HS-5 (cell line): ENCODE measurements around the gene BAZ1B.
"Not testable (repeated sequence)": the region's sequence is repeated elsewhere in the genome, so short reads cannot be mapped to it uniquely, and the experiment has no call there.

Experiments used
- DNase-seq: peaks from one replicate; pipeline ENCODE4 v3.0.0-alpha.2; 2012; ENCODE audit warnings: low read depth

The BAZ1B gene

GRCh38 chr7:73446682-73447081 is 75.4 kb downstream of the BAZ1B start:
- DNase-seq = no peak

GRCh38 chr7:73443548-73444255 is 78.4 kb downstream of the BAZ1B start:
- DNase-seq = no peak

GRCh38 chr7:73442903-73443500 is 79.1 kb downstream of the BAZ1B start:
- no peak for DNase-seq

- no peak for DNase-seq
These were observed 79.7 kb downstream of the BAZ1B start for GRCh38 chr7:73442222-73442902.

- DNase-seq = no peak
These were observed 82.7 kb downstream of the BAZ1B start for GRCh38 chr7:73439410-73439704.

GRCh38 chr7:73438547-73439409 is 83.3 kb downstream of the BAZ1B start:
- no peak for DNase-seq

- no peak for DNase-seq
These were observed 84.3 kb downstream of the BAZ1B start for GRCh38 chr7:73437621-73438416.

GRCh38 chr7:73437091-73437490 is 85.0 kb downstream of the BAZ1B start:
- DNase-seq = no peak

- no peak for DNase-seq
These were observed 85.8 kb downstream of the BAZ1B start for GRCh38 chr7:73436031-73436929.

GRCh38 chr7:73435471-73436009 is 86.6 kb downstream of the BAZ1B start:
- no peak for DNase-seq

GRCh38 chr7:73434701-73435069 is 87.4 kb downstream of the BAZ1B start:
- DNase-seq = no peak

- no peak for DNase-seq
These were observed 88.0 kb downstream of the BAZ1B start for GRCh38 chr7:73433924-73434700.

- no peak for DNase-seq
These were observed 89.4 kb downstream of the BAZ1B start for GRCh38 chr7:73432676-73433075.

GRCh38 chr7:73431041-73431835 is 90.9 kb downstream of the BAZ1B start:
- no peak for DNase-seq

- not testable (repeated sequence) for DNase-seq
These were observed 91.6 kb downstream of the BAZ1B start for GRCh38 chr7:73430540-73430939.

GRCh38 chr7:73429622-73430505 is 92.2 kb downstream of the BAZ1B start:
- no peak for DNase-seq

- DNase-seq = no peak
These were observed 92.9 kb downstream of the BAZ1B start for GRCh38 chr7:73429215-73429614.
